HG03432 (cell line): ENCODE data around the gene PTPRM.

Experiments used
- ATAC-seq: cut with Tn5 transposase; IDR thresholded peaks from one replicate; pipeline ENCODE4 v1.9.1; 2021; ENCODE audit warnings: mild to moderate bottlenecking, moderate library complexity; ENCODE audit not compliant: unreplicated experiment

Gene PTPRM

GRCh38 chr18:7624697-7625096 is 57.6 kb downstream of the PTPRM start:
- no peak for ATAC-seq

GRCh38 chr18:7626175-7626921 is 59.2 kb downstream of the PTPRM start:
- no peak for ATAC-seq

GRCh38 chr18:7626922-7627440 is 59.9 kb downstream of the PTPRM start:
- ATAC-seq: no peak

GRCh38 chr18:7629416-7629815 is 62.3 kb downstream of the PTPRM start:
- ATAC-seq: no peak

GRCh38 chr18:7630731-7631442 is 63.8 kb downstream of the PTPRM start:
- no peak for ATAC-seq

GRCh38 chr18:7632152-7633098 is 65.3 kb downstream of the PTPRM start:
- ATAC-seq: no peak

- no peak for ATAC-seq
Measured at GRCh38 chr18:7633171-7633570, 66.1 kb downstream of the PTPRM start.

- no peak for ATAC-seq
Measured at GRCh38 chr18:7635948-7636347, 68.8 kb downstream of the PTPRM start.

- no peak for ATAC-seq
Measured at GRCh38 chr18:7637269-7637668, 70.2 kb downstream of the PTPRM start.

GRCh38 chr18:7638321-7638720 is 71.2 kb downstream of the PTPRM start:
- no peak for ATAC-seq

- ATAC-seq: no peak
Measured at GRCh38 chr18:7641813-7642212, 74.7 kb downstream of the PTPRM start.

GRCh38 chr18:7642331-7642890 is 75.3 kb downstream of the PTPRM start:
- no peak for ATAC-seq

- ATAC-seq: no peak
Measured at GRCh38 chr18:7645756-7646155, 78.6 kb downstream of the PTPRM start.

- no peak for ATAC-seq
Measured at GRCh38 chr18:7646174-7646886, 79.2 kb downstream of the PTPRM start.

GRCh38 chr18:7647500-7647899 is 80.4 kb downstream of the PTPRM start:
- no peak for ATAC-seq

GRCh38 chr18:7657050-7657449 is 89.9 kb downstream of the PTPRM start:
- no peak for ATAC-seq

GRCh38 chr18:7657937-7658336 is 90.8 kb downstream of the PTPRM start:
- no peak for ATAC-seq

GRCh38 chr18:7658701-7659100 is 91.6 kb downstream of the PTPRM start:
- no peak for ATAC-seq

GRCh38 chr18:7661207-7661606 is 94.1 kb downstream of the PTPRM start:
- no peak for ATAC-seq

GRCh38 chr18:7662866-7663265 is 95.8 kb downstream of the PTPRM start:
- no peak for ATAC-seq
